H9 (cell line): ENCODE data around the gene PFKFB2. TPM values are rescaled to one million over a fixed set of nuclear protein-coding genes. Genes with fewer than 3 reads are reported as not detected.

ENCODE experiments used
- DNase-seq: peaks from one replicate; pipeline ENCODE4 v3.0.0-alpha.2; 2017
- H2AFZ ChIP-seq: one replicate; pipeline ENCODE4 v1.6.1; 2013; ENCODE audit warnings: mild to moderate bottlenecking, low read length, control low read depth, moderate library complexity
- H2AK5ac ChIP-seq: 2 replicates; pipeline ENCODE4 v1.6.1; 2013; ENCODE audit warnings: low read length, control low read depth, mixed read lengths; ENCODE audit not compliant: insufficient read length
- H2BK120ac ChIP-seq: one replicate; pipeline ENCODE4 v1.6.1; 2013; ENCODE audit warnings: low read depth, mild to moderate bottlenecking, low read length, control low read depth, inconsistent platforms; ENCODE audit not compliant: poor library complexity, severe bottlenecking
- H2BK12ac ChIP-seq: 2 replicates; pipeline ENCODE4 v1.6.1; 2013; ENCODE audit warnings: low read length, control low read depth, mixed read lengths, low read depth; ENCODE audit not compliant: insufficient read length
- H2BK15ac ChIP-seq: 2 replicates; pipeline ENCODE4 v1.6.1; 2013; ENCODE audit warnings: low read depth, low read length, control low read depth
- H2BK20ac ChIP-seq: one replicate; pipeline ENCODE4 v1.6.1; 2013; ENCODE audit warnings: low read depth, mild to moderate bottlenecking, low read length, control low read depth, inconsistent platforms; ENCODE audit not compliant: poor library complexity, severe bottlenecking
- H2BK5ac ChIP-seq: 2 replicates; pipeline ENCODE4 v1.6.1; 2013; ENCODE audit warnings: low read length, control low read depth, mixed read lengths; ENCODE audit not compliant: insufficient read length
- H3K14ac ChIP-seq: 2 replicates; pipeline ENCODE4 v1.6.1; 2013; ENCODE audit warnings: low read length, control low read depth; ENCODE audit not compliant: insufficient read depth
- H3K18ac ChIP-seq: 2 replicates; pipeline ENCODE4 v1.6.1; 2013; ENCODE audit warnings: low read depth, mild to moderate bottlenecking, mixed read lengths, low read length, control low read depth; ENCODE audit not compliant: insufficient read length
- H3K23ac ChIP-seq: 2 replicates; pipeline ENCODE4 v1.6.1; 2013; ENCODE audit warnings: low read length, control low read depth, mixed read lengths, low read depth; ENCODE audit not compliant: insufficient read length
- H3K23me2 ChIP-seq: 2 replicates; pipeline ENCODE4 v1.6.1; 2013; ENCODE audit warnings: low read depth, mild to moderate bottlenecking, mixed read lengths, low read length, control low read depth; ENCODE audit not compliant: insufficient read length, poor library complexity, severe bottlenecking
- H3K27ac ChIP-seq: 2 replicates; pipeline ENCODE4 v1.5.1; 2013; ENCODE audit warnings: low read length, control low read depth, mixed read lengths, low read depth; ENCODE audit not compliant: insufficient read length
- H3K27me3 ChIP-seq: 2 replicates; pipeline ENCODE4 v1.6.1; 2013; ENCODE audit warnings: low read length, control low read depth, inconsistent platforms; ENCODE audit not compliant: insufficient read depth
- H3K4ac ChIP-seq: 2 replicates; pipeline ENCODE4 v1.6.1; 2013; ENCODE audit warnings: low read depth, mild to moderate bottlenecking, control low read depth, inconsistent platforms, low read length, moderate library complexity
- H3K4me1 ChIP-seq: 2 replicates; pipeline ENCODE4 v1.6.1; 2013; ENCODE audit warnings: low read length, control low read depth, inconsistent platforms; ENCODE audit not compliant: insufficient read depth
- H3K4me2 ChIP-seq: 2 replicates; pipeline ENCODE4 v1.6.1; 2013; ENCODE audit warnings: low read length, control low read depth, mixed read lengths; ENCODE audit not compliant: insufficient read length, insufficient read depth
- H3K56ac ChIP-seq: 2 replicates; pipeline ENCODE4 v1.6.1; 2013; ENCODE audit warnings: low read depth, mild to moderate bottlenecking, mixed read lengths, low read length, control low read depth; ENCODE audit not compliant: insufficient read length
- H3K79me1 ChIP-seq: 2 replicates; pipeline ENCODE4 v1.6.1; 2013; ENCODE audit warnings: low read depth, mild to moderate bottlenecking, moderate library complexity, low read length, control low read depth, inconsistent platforms; ENCODE audit not compliant: insufficient read depth, poor library complexity, severe bottlenecking
- H3K79me2 ChIP-seq: 2 replicates; pipeline ENCODE4 v1.6.1; 2013; ENCODE audit warnings: low read length, control low read depth, inconsistent platforms; ENCODE audit not compliant: insufficient read depth
- H3K9ac ChIP-seq: 2 replicates; pipeline ENCODE4 v1.6.1; 2013; ENCODE audit warnings: low read length, control low read depth, mixed read lengths; ENCODE audit not compliant: insufficient read length; ENCODE audit errors: extremely low read depth
- H3K9me3 ChIP-seq: one replicate; pipeline ENCODE4 v1.6.1; 2013; ENCODE audit warnings: low read depth, low read length, inconsistent platforms; ENCODE audit not compliant: control insufficient read depth
- H3T11ph ChIP-seq: one replicate; pipeline ENCODE4 v1.6.1; 2013; ENCODE audit warnings: mild to moderate bottlenecking, low read length, control low read depth, inconsistent platforms
- H4K20me1 ChIP-seq: one replicate; pipeline ENCODE4 v1.6.1; 2013; ENCODE audit not compliant: control insufficient read depth, insufficient read length, insufficient read depth
- H4K5ac ChIP-seq: 2 replicates; pipeline ENCODE4 v1.6.1; 2013; ENCODE audit warnings: low read depth, mild to moderate bottlenecking, mixed read lengths, low read length, control low read depth; ENCODE audit not compliant: insufficient read length
- H4K8ac ChIP-seq: replicated peaks from 2 replicates; pipeline ENCODE4 v1.6.1; 2013; ENCODE audit warnings: low read length, control low read depth, mixed read lengths, low read depth; ENCODE audit not compliant: insufficient read length
- H4K91ac ChIP-seq: 2 replicates; pipeline ENCODE4 v1.6.1; 2013; ENCODE audit warnings: low read depth, mild to moderate bottlenecking, moderate library complexity, mixed read lengths, low read length, control low read depth; ENCODE audit not compliant: insufficient read length
- H3K27ac Mint-ChIP-seq, 3 experiments: 2 replicates in 2 of 3; 3 replicates in 1 of 3; pipeline ENCODE4 v1.8.0; 2020 to 2021; ENCODE audit warnings: mixed read lengths in 3 of 3, mild to moderate bottlenecking in 1 of 3, moderate library complexity in 1 of 3
- H3K27me3 Mint-ChIP-seq: 2 replicates; pipeline ENCODE4 v1.8.0; 2021; ENCODE audit warnings: low read depth, mild to moderate bottlenecking, moderate library complexity, mixed read lengths
- H3K36me3 Mint-ChIP-seq, 3 experiments: 2 replicates in 2 of 3; 3 replicates in 1 of 3; pipeline ENCODE4 v1.8.0; 2020 to 2021; ENCODE audit warnings: low read depth in 3 of 3, mixed read lengths in 3 of 3; ENCODE audit not compliant: insufficient read depth in 1 of 3
- H3K4me1 Mint-ChIP-seq, 2 experiments: 2 replicates each; pipeline ENCODE4 v1.8.0; 2020; ENCODE audit warnings: mixed read lengths in 2 of 2
- H3K4me3 Mint-ChIP-seq, 2 experiments: 2 replicates in 1 of 2; 3 replicates in 1 of 2; pipeline ENCODE4 v1.8.0; 2020 to 2021; ENCODE audit warnings: mild to moderate bottlenecking in 2 of 2, mixed read lengths in 2 of 2, moderate library complexity in 1 of 2
- H3K9me3 Mint-ChIP-seq, 2 experiments: 2 replicates in 1 of 2; 3 replicates in 1 of 2; pipeline ENCODE4 v1.8.0; 2020; ENCODE audit warnings: mild to moderate bottlenecking in 2 of 2, mixed read lengths in 2 of 2, moderate library complexity in 1 of 2
- CTCF ChIP-seq: fragments of 200-600 bp; sonication (generic); conservative IDR thresholded peaks from 3 replicates; pipeline ENCODE4 v1.8.0; 2021; ENCODE audit warnings: antibody characterized with exemption, mild to moderate bottlenecking
- WGBS: extraction: QIAGEN DNeasy Blood & Tissue Kit; methylation state at CpG from one replicate; pipeline ENCODE4 v1.1.7; 2013; ENCODE audit warnings: missing lambda C conversion rate, low lambda C conversion rate, mixed read lengths; ENCODE audit not compliant: insufficient read length; ENCODE audit errors: extremely low coverage; 5-methylcytosine and 5-hydroxymethylcytosine counted together
- total RNA-seq: library from RNA; stranded (reverse); gene quantifications from 2 replicates; pipeline ENCODE4 v1.2.1, GENCODE V29; 2021

PFKFB2 gene
- total RNA-seq, 1 experiment from 2014 or later, result 14.6 TPM

GRCh38 chr1:207055386-207056001, 2.4 kb downstream of the PFKFB2 start:
- no peak overlapping the region for H2AFZ ChIP-seq
- no peak overlapping the region for H3K4me2 ChIP-seq
- no peak overlapping the region for H2BK20ac ChIP-seq
- peaks cover 0 to 2% (median 0%) of the 10 kb centered on the region in 3 experiments; a peak in 1 of 7 replicates for H3K36me3 Mint-ChIP-seq
- no peaks in the 10 kb centered on the region for H3K79me2 ChIP-seq
- H4K5ac ChIP-seq, result no peak overlapping the region
- H3K23ac ChIP-seq, result no peak overlapping the region
- no peak overlapping the region for H2BK15ac ChIP-seq
- H3K4ac ChIP-seq, result no peak overlapping the region
- H2BK12ac ChIP-seq, result no peak overlapping the region
- H3K56ac ChIP-seq, result no peak overlapping the region
- no peaks in the 10 kb centered on the region for H4K20me1 ChIP-seq
- no peak for DNase-seq
- H2BK120ac ChIP-seq, result no peak overlapping the region
- H3K27ac Mint-ChIP-seq, result no peak overlapping the region
- no peak overlapping the region for H3T11ph ChIP-seq
- no peak overlapping the region for H3K27ac ChIP-seq
- no peak overlapping the region for H2BK5ac ChIP-seq
- no peak overlapping the region for H4K91ac ChIP-seq
- H3K9me3 ChIP-seq, result no peaks in the 10 kb centered on the region
- no peak overlapping the region for H3K14ac ChIP-seq
- no peak overlapping the region for H3K9ac ChIP-seq
- H2AK5ac ChIP-seq, result no peak overlapping the region
- no peaks in the 10 kb centered on the region; a peak in 1 of 5 replicates for H3K9me3 Mint-ChIP-seq
- H3K79me1 ChIP-seq, result no peaks in the 10 kb centered on the region
- peaks cover 1% of the 10 kb centered on the region for H3K27me3 Mint-ChIP-seq
- peaks cover 11% of the 10 kb centered on the region for H3K23me2 ChIP-seq
- no peak for TF ChIP-seq CTCF
- H3K4me1 ChIP-seq, result peaks cover 3% of the 10 kb centered on the region; the same call in 1 of the 2 replicates
- H3K4me1 Mint-ChIP-seq, result peaks cover 25% of the 10 kb centered on the region in 2 experiments
- no peak overlapping the region for H4K8ac ChIP-seq
- no peaks in the 10 kb centered on the region for H3K27me3 ChIP-seq
- H3K4me3 Mint-ChIP-seq, result no peak overlapping the region
- no CpG with 5 or more reads among the region's 3 CpGs for WGBS
- H3K18ac ChIP-seq, result no peak overlapping the region
